ENCODE data around the gene UBAC1. TPM values are rescaled to one million over a fixed set of nuclear protein-coding genes. Genes with fewer than 3 reads are reported as not detected.

Gene UBAC1
- total and polyA plus RNA-seq, 9 of the 15 experiments (the other 6 are each of a cell fraction or from before 2014, with no cell fraction given): 94.0 to 399 (median 228) TPM

GRCh38 chr9:135955934-135956801 is 5.0 kb downstream of the UBAC1 start (continued):
- TF ChIP-seq ZNF431 (CRISPR knock-in tag; IDR thresholded peaks at IDR 0.05): no peak
- TF ChIP-seq RBM17 (IDR thresholded peaks at IDR 0.05; ENCODE audit: borderline replicate concordance, low read depth, low read length): no peak
- peak; percentile 43; the same call in 1 of the 2 replicates for TF ChIP-seq ZBTB9 (CRISPR knock-in tag; IDR thresholded peaks at IDR 0.05)
- TF ChIP-seq TAF9B (IDR thresholded peaks at IDR 0.05; ENCODE audit: partially characterized antibody): no peak
- no peak for TF ChIP-seq CEBPG (CRISPR knock-in tag; IDR thresholded peaks at IDR 0.05)
- TF ChIP-seq CEBPG (tag; conservative IDR thresholded peaks at IDR 0.05 in 1 of 2, IDR thresholded peaks at IDR 0.05 in 1 of 2): no peak
- TF ChIP-seq FOXA3 (CRISPR knock-in tag; conservative IDR thresholded peaks at IDR 0.05 in 1 of 2, IDR thresholded peaks at IDR 0.05 in 1 of 2): no peak
- TF ChIP-seq NFRKB (IDR thresholded peaks at IDR 0.05; ENCODE audit: low read depth): no peak
- peak; percentile 56; the same call in 1 of the 2 replicates for TF ChIP-seq POLR2G (IDR thresholded peaks at IDR 0.05; ENCODE audit: low read depth, low read length)
- TF ChIP-seq ZNF449 (CRISPR knock-in tag; IDR thresholded peaks at IDR 0.05): no peak
- peak; percentile 49; the same call in 1 of the 2 replicates for TF ChIP-seq MAX (CRISPR knock-in tag; IDR thresholded peaks at IDR 0.05)
- TF ChIP-seq ZNF121 (CRISPR knock-in tag; conservative IDR thresholded peaks at IDR 0.05): no peak
- peak in 1 of 3 experiments; percentile 70 for TF ChIP-seq YY1 (IDR thresholded peaks at IDR 0.05; ENCODE audit: borderline replicate concordance in 1 of 3, control insufficient read depth in 1 of 3, extremely low read depth in 1 of 3, insufficient read depth in 3 of 3, insufficient read length in 1 of 3, insufficient replicate concordance in 2 of 3, low read depth in 1 of 3, low read length in 2 of 3)
- no peak for TF ChIP-seq NFIC (IDR thresholded peaks at IDR 0.05)
- TF ChIP-seq TEAD4 (IDR thresholded peaks at IDR 0.05; ENCODE audit: low read length): peak; percentile 16; the same call in 1 of the 2 replicates
- no peak for TF ChIP-seq TEAD4 (CRISPR knock-in tag; IDR thresholded peaks at IDR 0.05; ENCODE audit: borderline replicate concordance)
- 0 out of 2 replicates have a peak, but pooled peaks have one; percentile 15 for TF ChIP-seq BACH1 (tag; IDR thresholded peaks at IDR 0.05)
- peak; percentile 67 for TF ChIP-seq ZNF395 (CRISPR knock-in tag; IDR thresholded peaks at IDR 0.05)
- no peak for TF ChIP-seq PHTF2 (CRISPR knock-in tag; IDR thresholded peaks at IDR 0.05)
- no peak for TF ChIP-seq BCL6 (CRISPR knock-in tag; IDR thresholded peaks at IDR 0.05)
- TF ChIP-seq HNRNPK (IDR thresholded peaks at IDR 0.05; ENCODE audit: low read depth, low read length, poor library complexity, severe bottlenecking): no peak
